ENCODE measurements around the gene CDKAL1. TPM values are rescaled to one million over a fixed set of nuclear protein-coding genes. Genes with fewer than 3 reads are reported as not detected.

Gene CDKAL1
- total RNA-seq, 3 donors from 2014 or later, result 13.0 to 27.2 (median 18.0) TPM

DNA sequence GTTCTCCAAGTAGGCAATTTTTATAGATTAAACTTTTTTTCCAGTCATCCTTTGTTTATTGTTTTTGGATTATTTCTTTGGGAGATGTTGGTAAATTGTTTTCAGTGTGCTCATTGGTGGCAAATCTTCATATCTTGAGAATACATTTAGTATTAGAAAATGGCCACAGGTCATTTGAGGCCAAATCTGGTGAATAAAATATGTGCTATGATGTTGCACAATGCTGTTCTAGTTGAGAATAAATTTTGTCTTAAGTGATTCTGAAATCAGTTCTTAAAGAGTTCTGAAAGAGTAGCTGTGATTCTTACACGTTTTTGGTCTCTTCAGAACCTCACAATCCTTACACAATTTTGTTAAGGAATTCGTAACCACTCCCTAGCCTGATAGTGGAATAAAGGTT, 20.1 kb downstream of the CDKAL1 start:
- no peaks in the 10 kb centered on the region for H3K36me3 ChIP-seq
- no peak overlapping the region for H3K4me3 ChIP-seq
- no peaks in the 10 kb centered on the region for H3K27me3 ChIP-seq
- intact Hi-C loops (cut with DNase I; ENCODE audit: low total_unique reads), result no loop called here
- no peak overlapping the region for H3K27ac ChIP-seq
- DNase-seq (ENCODE audit: low spot score in 2 of 2), result no peak
- TF ChIP-seq POLR2A (IDR thresholded peaks at IDR 0.05) (no peak), POLR2AphosphoS5 (IDR thresholded peaks at IDR 0.05) (no peak)
- TF ChIP-seq, protein P1, sequence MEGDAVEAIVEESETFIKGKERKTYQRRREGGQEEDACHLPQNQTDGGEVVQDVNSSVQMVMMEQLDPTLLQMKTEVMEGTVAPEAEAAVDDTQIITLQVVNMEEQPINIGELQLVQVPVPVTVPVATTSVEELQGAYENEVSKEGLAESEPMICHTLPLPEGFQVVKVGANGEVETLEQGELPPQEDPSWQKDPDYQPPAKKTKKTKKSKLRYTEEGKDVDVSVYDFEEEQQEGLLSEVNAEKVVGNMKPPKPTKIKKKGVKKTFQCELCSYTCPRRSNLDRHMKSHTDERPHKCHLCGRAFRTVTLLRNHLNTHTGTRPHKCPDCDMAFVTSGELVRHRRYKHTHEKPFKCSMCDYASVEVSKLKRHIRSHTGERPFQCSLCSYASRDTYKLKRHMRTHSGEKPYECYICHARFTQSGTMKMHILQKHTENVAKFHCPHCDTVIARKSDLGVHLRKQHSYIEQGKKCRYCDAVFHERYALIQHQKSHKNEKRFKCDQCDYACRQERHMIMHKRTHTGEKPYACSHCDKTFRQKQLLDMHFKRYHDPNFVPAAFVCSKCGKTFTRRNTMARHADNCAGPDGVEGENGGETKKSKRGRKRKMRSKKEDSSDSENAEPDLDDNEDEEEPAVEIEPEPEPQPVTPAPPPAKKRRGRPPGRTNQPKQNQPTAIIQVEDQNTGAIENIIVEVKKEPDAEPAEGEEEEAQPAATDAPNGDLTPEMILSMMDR (IDR thresholded peaks at IDR 0.05), result no peak
- H3K4me1 ChIP-seq, result no peaks in the 10 kb centered on the region
- H3K9me3 ChIP-seq, result no peaks in the 10 kb centered on the region

DNA sequence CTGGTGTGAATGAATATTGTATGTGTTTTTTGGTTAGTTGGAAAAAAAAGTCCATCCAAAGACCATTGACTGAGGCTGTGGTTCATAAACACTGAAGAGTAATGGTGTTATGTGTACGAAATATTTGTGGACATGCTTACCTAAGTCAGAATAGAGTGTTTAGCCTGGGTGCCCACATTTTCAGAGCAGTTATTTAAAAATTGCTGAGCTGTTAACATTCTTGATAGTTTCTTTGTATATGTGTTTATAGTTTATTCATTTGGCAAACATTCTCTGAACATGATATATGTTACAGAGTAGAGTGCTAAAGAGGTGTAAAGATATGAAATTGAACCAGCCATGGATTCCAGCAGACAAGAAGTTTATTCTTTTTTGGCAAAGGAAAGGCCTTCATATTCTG, 20.6 kb downstream of the CDKAL1 start:
- TF ChIP-seq, protein P1 (IDR thresholded peaks at IDR 0.05), result no peak
- TF ChIP-seq POLR2AphosphoS5 (IDR thresholded peaks at IDR 0.05) (no peak), POLR2A (IDR thresholded peaks at IDR 0.05) (no peak)
- intact Hi-C loops (cut with DNase I; ENCODE audit: low total_unique reads), result no loop called here

DNA sequence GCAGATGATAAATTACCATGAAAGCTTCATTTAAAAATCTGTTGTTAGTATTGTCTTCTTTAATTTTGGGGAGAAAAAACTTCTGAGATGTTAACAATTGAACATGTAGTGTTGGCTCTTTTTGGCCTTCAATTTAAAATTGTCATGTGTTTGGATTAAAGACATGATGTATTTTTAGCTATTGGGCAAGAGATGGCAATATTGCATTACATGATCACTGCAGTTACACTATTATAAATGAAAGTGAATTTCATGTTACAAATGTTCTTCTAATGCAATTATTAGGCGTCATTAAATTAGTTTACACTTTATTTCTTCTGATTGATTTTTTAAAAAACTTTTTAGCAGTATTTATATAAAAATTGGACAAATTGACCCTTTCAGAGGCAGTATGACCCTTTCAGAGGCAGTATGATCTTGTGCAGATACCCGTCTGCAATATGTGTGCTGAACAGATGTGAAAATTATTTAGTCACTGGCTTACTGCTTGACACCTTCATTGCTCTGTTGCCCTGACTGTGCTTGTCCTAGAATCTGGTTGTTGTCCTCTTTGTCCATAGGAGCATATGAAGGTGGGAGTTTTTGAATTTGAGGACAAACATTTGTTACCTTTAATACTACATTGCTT, 25.8 kb downstream of the CDKAL1 start:
- Histone ChIP-seq H3K9me3 (no peaks in the 10 kb centered on the region), H3K27ac (no peak overlapping the region), H3K27me3 (no peaks in the 10 kb centered on the region), H3K36me3 (no peaks in the 10 kb centered on the region), H3K4me3 (no peak overlapping the region), H3K4me1 (no peaks in the 10 kb centered on the region)
- DNase-seq (ENCODE audit: low spot score in 2 of 2), result no peak
- intact Hi-C loops (cut with DNase I; ENCODE audit: low total_unique reads), result no loop called here
- no peak for TF ChIP-seq POLR2A (IDR thresholded peaks at IDR 0.05)
- TF ChIP-seq, protein P1 (IDR thresholded peaks at IDR 0.05), result peak in 1 of 3 donors; percentile 10

More for the DNA sequence above, 20.6 kb downstream of the CDKAL1 start:
- no peak overlapping the region for H3K4me3 ChIP-seq
- no peak for DNase-seq (ENCODE audit: low spot score in 2 of 2)
- no peaks in the 10 kb centered on the region for H3K27me3 ChIP-seq
- H3K4me1 ChIP-seq, result no peaks in the 10 kb centered on the region
- H3K27ac ChIP-seq, result no peak overlapping the region
- no peaks in the 10 kb centered on the region for H3K9me3 ChIP-seq
- H3K36me3 ChIP-seq, result no peaks in the 10 kb centered on the region

DNA sequence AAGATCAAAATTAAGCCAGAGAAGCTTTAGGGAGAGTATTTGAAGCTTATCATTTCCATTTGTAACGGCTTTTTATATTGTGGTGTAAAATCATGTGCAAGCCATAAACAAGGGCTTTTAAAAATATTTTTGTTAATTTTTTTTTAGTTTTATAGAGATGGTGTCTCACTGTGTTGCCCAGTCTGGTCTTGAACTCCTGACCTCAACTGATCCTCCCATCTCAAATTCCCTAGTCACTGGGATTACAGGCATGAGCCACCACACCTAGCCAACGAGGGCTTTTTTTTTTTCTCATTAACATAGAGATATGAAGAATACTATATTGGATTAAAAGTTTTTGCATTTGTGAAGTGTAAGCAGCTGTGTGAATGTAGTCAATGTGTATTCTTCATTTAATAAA, 29.1 kb downstream of the CDKAL1 start:
- Histone ChIP-seq H3K4me3 (no peak overlapping the region), H3K9me3 (no peaks in the 10 kb centered on the region), H3K27ac (no peak overlapping the region), H3K4me1 (no peaks in the 10 kb centered on the region), H3K27me3 (no peaks in the 10 kb centered on the region), H3K36me3 (no peaks in the 10 kb centered on the region)
- intact Hi-C loops (cut with DNase I; ENCODE audit: low total_unique reads), result no loop called here
- no peak for DNase-seq (ENCODE audit: low spot score in 2 of 2)
- TF ChIP-seq POLR2A (IDR thresholded peaks at IDR 0.05), result no peak
- TF ChIP-seq, protein P1 (IDR thresholded peaks at IDR 0.05), result no peak
- TF ChIP-seq POLR2AphosphoS5 (IDR thresholded peaks at IDR 0.05), result no peak

DNA sequence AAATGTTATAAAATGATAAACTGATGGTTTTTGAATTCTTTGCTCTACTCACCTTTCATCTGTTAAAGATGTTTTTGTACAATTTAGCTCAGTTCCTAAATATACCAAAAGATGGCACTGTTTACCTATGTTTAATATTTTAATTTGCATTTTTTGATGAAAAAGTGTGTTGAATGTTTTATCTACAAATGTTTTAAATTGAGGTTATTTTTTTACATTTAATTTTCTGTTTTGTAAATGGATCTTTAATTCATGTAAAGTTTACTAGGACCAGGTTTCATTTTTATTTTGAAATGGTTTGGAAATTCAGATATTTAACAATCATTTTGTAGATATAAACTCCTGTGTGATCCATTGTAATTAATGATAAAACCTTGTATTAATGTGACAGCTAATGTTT, 30.0 kb downstream of the CDKAL1 start:
- no peak overlapping the region for H3K27ac ChIP-seq
- no peaks in the 10 kb centered on the region for H3K27me3 ChIP-seq
- H3K4me3 ChIP-seq, result no peak overlapping the region
- H3K36me3 ChIP-seq, result no peaks in the 10 kb centered on the region
- intact Hi-C loops (cut with DNase I; ENCODE audit: low total_unique reads), result no loop called here
- no peak for TF ChIP-seq POLR2A (IDR thresholded peaks at IDR 0.05)
- TF ChIP-seq POLR2AphosphoS5 (IDR thresholded peaks at IDR 0.05), result no peak
- TF ChIP-seq, protein P1 (IDR thresholded peaks at IDR 0.05), result peak; percentile 52 to 72 (median 69)
- H3K4me1 ChIP-seq, result no peaks in the 10 kb centered on the region
- H3K9me3 ChIP-seq, result no peaks in the 10 kb centered on the region
- DNase-seq (ENCODE audit: low spot score in 2 of 2), result no peak
